GM12801 (cell line): ENCODE measurements around the gene CREB3L4.

ENCODE experiments used
- TF ChIP-seq, protein P1 (sequence below): IDR thresholded peaks from one replicate; pipeline ENCODE4 v1.5.1; 2011; ENCODE audit warnings: control low read depth; ENCODE audit not compliant: insufficient read length; ENCODE audit errors: extremely low read depth

CREB3L4 gene

GRCh38 chr1:153973071-153973470 is 5.4 kb downstream of the CREB3L4 start:
- TF ChIP-seq, protein P1, sequence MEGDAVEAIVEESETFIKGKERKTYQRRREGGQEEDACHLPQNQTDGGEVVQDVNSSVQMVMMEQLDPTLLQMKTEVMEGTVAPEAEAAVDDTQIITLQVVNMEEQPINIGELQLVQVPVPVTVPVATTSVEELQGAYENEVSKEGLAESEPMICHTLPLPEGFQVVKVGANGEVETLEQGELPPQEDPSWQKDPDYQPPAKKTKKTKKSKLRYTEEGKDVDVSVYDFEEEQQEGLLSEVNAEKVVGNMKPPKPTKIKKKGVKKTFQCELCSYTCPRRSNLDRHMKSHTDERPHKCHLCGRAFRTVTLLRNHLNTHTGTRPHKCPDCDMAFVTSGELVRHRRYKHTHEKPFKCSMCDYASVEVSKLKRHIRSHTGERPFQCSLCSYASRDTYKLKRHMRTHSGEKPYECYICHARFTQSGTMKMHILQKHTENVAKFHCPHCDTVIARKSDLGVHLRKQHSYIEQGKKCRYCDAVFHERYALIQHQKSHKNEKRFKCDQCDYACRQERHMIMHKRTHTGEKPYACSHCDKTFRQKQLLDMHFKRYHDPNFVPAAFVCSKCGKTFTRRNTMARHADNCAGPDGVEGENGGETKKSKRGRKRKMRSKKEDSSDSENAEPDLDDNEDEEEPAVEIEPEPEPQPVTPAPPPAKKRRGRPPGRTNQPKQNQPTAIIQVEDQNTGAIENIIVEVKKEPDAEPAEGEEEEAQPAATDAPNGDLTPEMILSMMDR, result no peak

- TF ChIP-seq, protein P1, result no peak
Measured at GRCh38 chr1:153973525-153973924, 5.8 kb downstream of the CREB3L4 start.

- TF ChIP-seq, protein P1, result no peak
Measured at GRCh38 chr1:153976819-153977249, 9.1 kb downstream of the CREB3L4 start.

DNA sequence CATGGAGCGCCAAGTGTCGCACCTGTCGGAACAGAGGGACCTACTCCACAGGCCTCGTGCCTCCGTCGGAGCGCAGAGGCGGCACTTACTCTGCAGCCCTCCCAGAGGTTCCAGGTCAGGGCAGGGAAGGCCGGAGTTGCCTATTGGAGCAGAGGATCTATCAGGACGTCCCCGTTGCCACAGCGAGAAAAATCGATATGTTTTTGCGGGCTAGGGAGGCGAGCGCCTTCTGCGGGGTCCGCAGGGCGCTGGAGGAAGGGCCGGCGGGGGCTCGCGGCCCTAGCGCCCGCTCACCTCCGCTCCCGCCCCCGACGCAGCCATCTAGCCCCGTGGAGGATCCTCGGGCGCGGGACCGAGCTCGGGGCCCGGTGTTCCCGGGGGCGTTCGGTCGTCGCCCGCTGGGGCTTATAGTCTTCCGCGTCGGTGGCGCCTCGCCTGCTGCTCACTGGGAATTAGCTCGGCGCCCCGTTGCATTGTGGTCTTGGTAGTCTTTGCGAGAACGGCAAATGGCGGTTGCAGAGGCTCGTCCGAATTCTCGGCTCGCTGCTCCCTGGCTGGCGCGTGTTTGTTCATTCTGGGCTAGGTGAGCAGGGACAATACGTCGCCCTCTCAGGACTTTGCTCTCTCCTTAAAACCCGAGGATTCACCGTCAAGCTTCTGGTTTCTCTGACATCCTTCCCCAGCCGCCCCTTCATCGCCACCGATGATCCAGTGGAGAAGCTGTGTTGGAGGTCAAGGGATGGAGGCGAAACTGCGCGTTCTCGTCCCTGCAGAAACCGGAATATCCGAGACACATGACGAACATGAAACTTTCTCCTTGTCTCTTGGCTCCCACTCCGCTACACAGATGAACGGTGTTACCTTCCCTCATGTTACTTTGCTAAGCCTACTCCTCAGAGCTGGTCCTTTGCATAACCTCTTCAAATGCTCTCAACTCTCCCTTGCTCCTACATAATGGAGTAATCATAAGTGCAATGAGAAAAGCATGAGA is 9.8 kb downstream of the CREB3L4 start, which contains the start of gene JTB:
Gene JTB (minus strand): TSS at position 425 of the 991 bp plus-strand sequence. CDS start 422 bp downstream, at position 3.
- TF ChIP-seq, protein P1, result no peak

DNA sequence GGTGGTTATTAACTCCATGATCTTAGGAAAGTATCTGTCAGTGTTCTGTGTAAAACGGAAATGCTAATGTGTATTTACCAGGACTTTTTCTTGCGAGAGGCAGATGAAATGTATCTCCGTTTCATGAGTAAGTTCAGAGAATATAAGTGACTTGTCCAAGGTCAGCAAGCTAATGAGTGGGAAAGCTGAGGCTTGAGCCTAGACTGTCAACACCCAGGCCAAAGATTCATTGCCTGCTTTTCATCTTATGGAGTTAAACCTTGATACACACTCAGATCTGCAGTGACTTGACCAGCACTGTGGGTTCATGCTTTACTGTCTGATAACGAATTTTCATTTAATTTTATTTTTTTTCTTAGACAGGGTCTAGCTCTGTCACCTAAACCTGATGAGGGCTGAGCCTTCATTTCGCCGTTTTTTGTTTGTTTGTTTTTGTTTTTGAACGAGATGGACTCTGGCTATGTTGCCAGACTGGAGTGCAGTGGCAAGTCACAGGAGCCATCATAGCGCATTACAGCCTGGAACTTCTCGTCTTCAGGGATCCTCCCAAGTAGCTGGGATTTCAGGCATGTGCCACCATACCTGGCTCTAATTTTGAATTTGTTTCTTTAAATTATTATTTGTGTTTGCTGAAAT is 10.7 kb downstream of the CREB3L4 start:
- TF ChIP-seq, protein P1, result no peak

DNA sequence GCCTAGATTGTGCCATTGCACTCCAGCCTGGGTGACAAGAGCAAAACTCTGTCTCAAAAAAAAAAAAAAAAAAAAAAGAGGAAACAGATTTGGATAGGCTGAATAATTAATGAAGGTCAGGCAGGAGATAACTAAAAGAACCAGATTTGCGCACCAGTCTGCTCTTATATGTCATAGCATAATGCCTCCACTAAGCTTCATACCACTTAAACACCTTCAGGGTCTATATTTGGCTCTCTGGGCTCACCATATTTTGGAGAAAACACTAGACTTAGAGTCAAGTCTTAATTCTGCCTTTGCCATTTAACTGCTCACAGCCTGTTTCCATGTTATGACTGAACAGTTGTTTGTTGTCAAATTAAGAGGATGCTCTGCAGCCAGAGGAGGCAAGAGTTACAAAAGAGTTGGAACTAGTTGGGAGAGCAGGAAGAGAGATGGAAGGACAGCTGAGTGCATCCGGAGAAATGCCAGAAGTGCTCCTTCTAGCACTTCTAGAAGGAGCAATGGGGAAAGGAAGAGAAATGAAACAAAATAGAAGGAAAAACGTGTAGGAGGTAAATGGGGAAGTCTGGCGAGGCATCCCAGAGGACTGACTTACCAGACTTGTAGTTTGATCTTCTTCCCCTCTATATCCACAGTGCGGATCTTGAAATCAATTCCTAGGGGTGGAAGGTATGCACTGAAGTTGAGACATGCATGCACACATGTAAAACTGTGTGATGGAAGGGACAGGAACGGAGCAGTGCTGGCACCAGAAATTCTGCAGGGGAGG is 16.6 kb downstream of the CREB3L4 start:
- TF ChIP-seq, protein P1, result no peak
